Parathyroid adenoma (tissue), 2 donors: Measurements from ENCODE around the gene TMEM52.

Source experiments
- H2AFZ ChIP-seq: fragments of 300-600 bp; sonication (generic); one replicate; pipeline ENCODE4 v1.7.0; 2017; ENCODE audit warnings: antibody characterized with exemption, mild to moderate bottlenecking
- H3K27ac ChIP-seq: fragments of 300-600 bp; sonication (generic); one replicate; pipeline ENCODE4 v1.7.0; 2017
- H3K27me3 ChIP-seq: fragments of 300-600 bp; sonication (generic); one replicate; pipeline ENCODE4 v1.7.0; 2017; ENCODE audit warnings: low read length; ENCODE audit not compliant: control insufficient read depth, insufficient read depth
- H3K36me3 ChIP-seq: fragments of 300-600 bp; sonication (generic); one replicate; pipeline ENCODE4 v1.7.0; 2017; ENCODE audit warnings: low read length; ENCODE audit not compliant: control insufficient read depth, insufficient read depth
- H3K4me1 ChIP-seq: fragments of 300-600 bp; sonication (generic); one replicate; pipeline ENCODE4 v1.7.0; 2017; ENCODE audit warnings: control low read depth
- H3K4me2 ChIP-seq: fragments of 300-600 bp; sonication (generic); one replicate; pipeline ENCODE4 v1.7.0; 2017; ENCODE audit warnings: low read length
- H3K4me3 ChIP-seq: fragments of 300-600 bp; sonication (generic); one replicate; pipeline ENCODE4 v1.7.0; 2017; ENCODE audit warnings: low read depth, low read length
- H3K79me2 ChIP-seq: fragments of 300-600 bp; sonication (generic); one replicate; pipeline ENCODE4 v1.7.0; 2017; ENCODE audit warnings: control low read depth
- H3K9ac ChIP-seq: fragments of 300-600 bp; sonication (generic); one replicate; pipeline ENCODE4 v1.7.0; 2017; ENCODE audit warnings: mild to moderate bottlenecking
- H3K9me3 ChIP-seq: fragments of 300-600 bp; sonication (generic); one replicate; pipeline ENCODE4 v1.7.0; 2017; ENCODE audit warnings: low read length; ENCODE audit not compliant: control insufficient read depth
- TF ChIP-seq, protein P1 (sequence below): fragments of 300-600 bp; sonication (generic); IDR thresholded peaks from one replicate; pipeline ENCODE4 v1.7.0; 2017; ENCODE audit warnings: antibody characterized with exemption, mild to moderate bottlenecking
- donor health status: primary hyperparathyroidism.

Gene TMEM52

DNA sequence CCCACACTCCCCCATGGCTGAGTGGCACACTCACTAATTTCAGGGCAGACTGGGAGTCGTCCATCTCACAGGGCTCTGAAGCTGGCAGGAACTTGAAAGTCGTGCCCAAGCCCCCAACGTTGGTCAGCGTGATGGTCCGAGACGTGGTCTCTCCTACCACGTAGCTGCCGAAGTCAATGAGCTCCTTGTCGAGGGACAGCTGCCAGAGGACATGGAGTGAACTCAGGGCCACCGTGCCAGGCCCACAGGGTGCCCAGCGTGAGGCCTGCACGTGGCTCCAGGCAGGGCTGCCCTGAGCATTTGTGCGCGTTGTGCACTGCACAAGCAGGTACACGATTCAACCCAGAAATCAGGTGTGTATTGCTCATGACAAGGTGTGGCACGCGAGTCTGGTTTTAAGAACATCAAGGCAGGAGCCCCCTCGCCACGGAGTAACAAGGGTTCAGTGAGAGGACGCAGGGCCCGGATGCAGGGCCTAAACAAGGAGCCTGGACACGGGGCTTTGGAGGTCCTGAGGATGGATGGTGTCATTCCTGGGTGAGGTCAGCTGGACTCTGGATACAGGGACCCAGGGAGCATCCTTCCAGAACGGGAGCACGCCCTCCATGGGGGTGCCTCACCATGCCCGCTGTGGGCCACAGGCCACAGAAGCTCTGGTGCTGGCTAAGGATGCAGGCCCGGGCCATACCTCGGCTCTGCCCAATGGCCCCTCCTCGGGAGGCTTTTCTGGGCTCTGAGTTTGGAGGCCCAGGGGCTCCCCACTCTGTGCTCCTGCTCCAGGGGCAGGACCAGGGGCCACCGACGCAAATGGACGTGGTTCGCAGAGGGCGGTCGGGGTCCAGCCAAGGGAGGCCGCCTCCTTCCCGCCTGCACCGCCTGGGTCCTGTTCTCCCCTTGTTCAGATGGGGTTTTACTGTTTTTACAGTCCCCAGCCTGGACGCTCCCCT is 37.8 kb upstream of the TMEM52 start:
- Histone ChIP-seq H2AFZ (no peak overlapping the region), H3K79me2 (no peaks in the 10 kb centered on the region), H3K27me3 (no peaks in the 10 kb centered on the region), H3K4me1 (no peaks in the 10 kb centered on the region), H3K9ac (no peak overlapping the region), H3K4me3 (no peak overlapping the region), H3K9me3 (no peaks in the 10 kb centered on the region), H3K4me2 (no peak overlapping the region), H3K27ac (no peak overlapping the region), H3K36me3 (no peaks in the 10 kb centered on the region)
- TF ChIP-seq, protein P1, sequence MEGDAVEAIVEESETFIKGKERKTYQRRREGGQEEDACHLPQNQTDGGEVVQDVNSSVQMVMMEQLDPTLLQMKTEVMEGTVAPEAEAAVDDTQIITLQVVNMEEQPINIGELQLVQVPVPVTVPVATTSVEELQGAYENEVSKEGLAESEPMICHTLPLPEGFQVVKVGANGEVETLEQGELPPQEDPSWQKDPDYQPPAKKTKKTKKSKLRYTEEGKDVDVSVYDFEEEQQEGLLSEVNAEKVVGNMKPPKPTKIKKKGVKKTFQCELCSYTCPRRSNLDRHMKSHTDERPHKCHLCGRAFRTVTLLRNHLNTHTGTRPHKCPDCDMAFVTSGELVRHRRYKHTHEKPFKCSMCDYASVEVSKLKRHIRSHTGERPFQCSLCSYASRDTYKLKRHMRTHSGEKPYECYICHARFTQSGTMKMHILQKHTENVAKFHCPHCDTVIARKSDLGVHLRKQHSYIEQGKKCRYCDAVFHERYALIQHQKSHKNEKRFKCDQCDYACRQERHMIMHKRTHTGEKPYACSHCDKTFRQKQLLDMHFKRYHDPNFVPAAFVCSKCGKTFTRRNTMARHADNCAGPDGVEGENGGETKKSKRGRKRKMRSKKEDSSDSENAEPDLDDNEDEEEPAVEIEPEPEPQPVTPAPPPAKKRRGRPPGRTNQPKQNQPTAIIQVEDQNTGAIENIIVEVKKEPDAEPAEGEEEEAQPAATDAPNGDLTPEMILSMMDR = no peak

DNA sequence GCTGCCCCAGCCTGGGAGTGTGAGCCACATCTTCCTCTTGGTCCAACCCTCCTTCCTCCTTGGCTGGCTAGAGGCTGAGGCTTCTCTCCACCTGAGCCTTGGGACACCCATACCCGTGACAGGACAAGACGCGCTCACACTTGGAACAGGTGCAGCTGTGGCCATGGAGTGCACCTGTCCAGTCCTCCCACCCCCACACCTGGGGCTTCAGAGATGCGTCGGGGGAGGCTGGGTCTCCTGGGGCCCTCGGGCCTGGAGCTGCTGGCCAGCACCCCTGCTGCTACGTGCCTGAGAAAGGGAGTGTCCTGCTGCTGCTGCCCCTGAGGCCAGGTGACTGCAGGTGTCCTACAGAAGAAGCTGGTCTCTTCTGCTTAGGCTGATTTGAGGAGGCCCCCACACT is 37.0 kb upstream of the TMEM52 start:
- Histone ChIP-seq H3K4me2 (no peak overlapping the region), H3K79me2 (no peaks in the 10 kb centered on the region), H3K4me1 (no peaks in the 10 kb centered on the region), H3K36me3 (no peaks in the 10 kb centered on the region), H3K4me3 (no peak overlapping the region), H2AFZ (no peak overlapping the region), H3K9ac (no peak overlapping the region), H3K9me3 (no peaks in the 10 kb centered on the region), H3K27me3 (no peaks in the 10 kb centered on the region), H3K27ac (no peak overlapping the region)
- TF ChIP-seq, protein P1 = no peak

DNA sequence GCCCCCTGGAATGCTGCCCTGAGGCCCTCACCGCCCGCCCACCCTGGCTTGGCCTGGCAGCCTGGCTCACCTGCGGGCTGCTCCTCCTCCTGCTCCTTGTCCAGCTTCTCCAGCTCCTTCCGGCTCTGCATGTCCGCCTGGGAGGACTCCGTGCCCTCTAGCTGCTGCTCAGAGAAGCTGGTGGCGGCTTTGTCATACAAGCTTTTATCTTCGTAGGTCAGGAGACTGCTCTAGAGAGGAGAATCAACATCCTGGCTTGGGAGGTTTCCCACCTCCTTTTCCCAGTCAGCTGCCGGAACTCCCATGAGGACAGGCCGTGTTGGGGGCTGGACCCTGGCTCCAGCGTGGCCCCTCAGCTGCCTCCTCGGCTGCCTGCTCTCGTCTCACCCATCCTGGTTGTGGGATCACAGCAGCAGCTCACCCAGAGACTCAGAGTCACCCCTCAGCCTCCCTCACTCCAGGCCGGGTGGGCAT is 36.6 kb upstream of the TMEM52 start:
- Histone ChIP-seq H3K27ac (no peak overlapping the region), H3K9ac (no peak overlapping the region), H3K36me3 (no peaks in the 10 kb centered on the region), H2AFZ (no peak overlapping the region), H3K27me3 (no peaks in the 10 kb centered on the region), H3K4me1 (no peaks in the 10 kb centered on the region), H3K9me3 (no peaks in the 10 kb centered on the region), H3K79me2 (no peaks in the 10 kb centered on the region), H3K4me2 (no peak overlapping the region), H3K4me3 (no peak overlapping the region)
- TF ChIP-seq, protein P1 = no peak

DNA sequence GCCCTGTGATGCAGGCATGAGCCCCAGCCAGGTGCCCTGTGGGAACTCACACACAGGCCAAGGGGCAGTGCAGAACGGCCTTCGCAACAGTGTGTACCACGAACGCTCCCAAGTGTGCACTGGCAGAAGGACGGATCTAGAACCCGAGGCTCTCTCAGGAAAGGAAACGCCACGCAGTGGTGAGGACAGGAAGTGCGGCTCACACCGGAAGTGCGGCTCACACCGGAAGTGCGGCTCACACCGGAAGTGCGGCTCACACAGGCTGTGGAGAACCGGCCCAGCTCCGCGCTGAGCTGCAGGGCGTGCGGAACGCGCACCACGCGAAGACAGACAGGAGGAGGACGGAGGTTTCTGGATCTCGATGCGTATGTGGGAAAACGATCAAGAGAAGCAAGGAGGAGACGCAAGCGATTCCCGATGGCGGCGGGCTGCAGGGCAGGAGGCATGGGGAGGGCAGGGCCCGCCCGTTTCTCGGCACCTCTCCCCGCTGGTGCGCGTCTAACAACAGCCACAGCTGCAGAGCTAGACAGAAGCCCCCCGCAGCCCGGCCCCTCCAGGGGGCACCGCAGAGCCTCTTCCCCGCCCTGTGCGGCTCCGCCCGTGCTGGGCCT is 35.9 kb upstream of the TMEM52 start:
- H3K9me3 ChIP-seq = no peaks in the 10 kb centered on the region
- no peak overlapping the region for H2AFZ ChIP-seq
- TF ChIP-seq, protein P1 = no peak
- no peaks in the 10 kb centered on the region for H3K27me3 ChIP-seq
- no peaks in the 10 kb centered on the region for H3K36me3 ChIP-seq
- H3K4me3 ChIP-seq = no peak overlapping the region
- H3K79me2 ChIP-seq = no peaks in the 10 kb centered on the region
- no peak overlapping the region for H3K9ac ChIP-seq
- H3K4me2 ChIP-seq = no peak overlapping the region
- no peak overlapping the region for H3K27ac ChIP-seq
- H3K4me1 ChIP-seq = no peaks in the 10 kb centered on the region
